Measurements from ENCODE around the gene MRPL53. TPM values are rescaled to one million over a fixed set of nuclear protein-coding genes. Genes with fewer than 3 reads are reported as not detected.
"Not testable (repeated sequence)": the region's sequence is repeated elsewhere in the genome, so short reads cannot be mapped to it uniquely, and the experiment has no call there.

Gene MRPL53
- total and polyA plus RNA-seq, 2 donors from 2014 or later, result 85.1 to 157 TPM

DNA sequence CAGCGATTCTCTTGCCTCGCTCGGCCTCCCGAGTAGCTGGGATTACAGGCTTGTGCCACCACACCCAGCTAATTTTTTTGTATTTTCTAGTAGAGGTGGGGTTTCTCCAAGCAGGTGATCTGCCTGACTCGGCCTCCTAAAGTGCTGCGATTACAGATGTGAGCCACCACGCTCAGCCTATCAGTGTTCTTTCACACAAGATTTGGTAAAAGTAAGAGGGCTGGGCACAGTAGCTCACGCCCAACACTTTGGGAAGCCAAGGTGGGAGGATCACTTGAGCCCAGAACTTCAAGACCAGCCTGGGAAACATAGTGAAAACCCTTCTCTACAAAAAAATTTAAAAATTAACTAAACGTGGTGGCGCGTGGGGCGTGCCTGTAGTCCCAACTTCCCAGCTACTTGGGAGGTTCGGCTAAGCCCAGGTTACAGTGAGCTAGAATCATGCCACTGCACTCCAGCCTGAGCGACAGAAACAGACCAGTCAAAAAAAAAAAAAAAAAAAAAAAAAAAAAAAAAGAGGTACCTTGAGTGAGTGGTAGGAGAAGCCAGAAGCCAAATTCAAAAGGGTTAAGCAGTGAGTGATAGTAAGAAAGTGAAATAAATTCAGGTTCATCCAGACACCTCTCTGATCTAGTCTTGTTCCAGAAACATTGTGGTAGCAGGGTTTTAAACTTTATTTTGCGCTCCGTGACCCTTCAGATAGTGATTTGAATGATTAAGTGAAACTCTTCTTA is 981 bp downstream of the MRPL53 start:
- Histone ChIP-seq H3K9me3 (ENCODE audit: control insufficient read depth in 2 of 3, insufficient read depth in 1 of 3, low read length in 3 of 3) (no peaks in the 10 kb centered on the region), H3K9ac (ENCODE audit: low read length in 3 of 3) (peak overlapping the region; percentile 68 to 98 (median 91)), H3K27me3 (ENCODE audit: control insufficient read depth, insufficient read depth, low read length) (no peaks in the 10 kb centered on the region), H3K4me1 (ENCODE audit: control insufficient read depth in 2 of 3, insufficient read depth in 2 of 3, low read depth in 1 of 3, low read length in 3 of 3) (peaks cover 0 to 2% (median 0%) of the 10 kb centered on the region in 3 donors), H3K4me3 (ENCODE audit: low read length in 3 of 3) (peak overlapping the region; percentile 78 to 97 (median 96)), H3K36me3 (ENCODE audit: control insufficient read depth in 2 of 3, insufficient read depth in 3 of 3, low read length in 3 of 3) (peaks cover 0 to 13% (median 9%) of the 10 kb centered on the region in 3 donors), H3K27ac (ENCODE audit: low read depth in 2 of 2, low read length in 2 of 2) (peak overlapping the region; percentile 80 to 94)
- FAIRE-seq (no peak), DNase-seq (peak in 1 of 5 donors; percentile 32)
- TF ChIP-seq, protein P1, sequence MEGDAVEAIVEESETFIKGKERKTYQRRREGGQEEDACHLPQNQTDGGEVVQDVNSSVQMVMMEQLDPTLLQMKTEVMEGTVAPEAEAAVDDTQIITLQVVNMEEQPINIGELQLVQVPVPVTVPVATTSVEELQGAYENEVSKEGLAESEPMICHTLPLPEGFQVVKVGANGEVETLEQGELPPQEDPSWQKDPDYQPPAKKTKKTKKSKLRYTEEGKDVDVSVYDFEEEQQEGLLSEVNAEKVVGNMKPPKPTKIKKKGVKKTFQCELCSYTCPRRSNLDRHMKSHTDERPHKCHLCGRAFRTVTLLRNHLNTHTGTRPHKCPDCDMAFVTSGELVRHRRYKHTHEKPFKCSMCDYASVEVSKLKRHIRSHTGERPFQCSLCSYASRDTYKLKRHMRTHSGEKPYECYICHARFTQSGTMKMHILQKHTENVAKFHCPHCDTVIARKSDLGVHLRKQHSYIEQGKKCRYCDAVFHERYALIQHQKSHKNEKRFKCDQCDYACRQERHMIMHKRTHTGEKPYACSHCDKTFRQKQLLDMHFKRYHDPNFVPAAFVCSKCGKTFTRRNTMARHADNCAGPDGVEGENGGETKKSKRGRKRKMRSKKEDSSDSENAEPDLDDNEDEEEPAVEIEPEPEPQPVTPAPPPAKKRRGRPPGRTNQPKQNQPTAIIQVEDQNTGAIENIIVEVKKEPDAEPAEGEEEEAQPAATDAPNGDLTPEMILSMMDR (IDR thresholded peaks at IDR 0.05; ENCODE audit: borderline replicate concordance, extremely low read depth, insufficient read depth), result no peak
- intact Hi-C loops (cut with DNase I), result no loop called here

DNA sequence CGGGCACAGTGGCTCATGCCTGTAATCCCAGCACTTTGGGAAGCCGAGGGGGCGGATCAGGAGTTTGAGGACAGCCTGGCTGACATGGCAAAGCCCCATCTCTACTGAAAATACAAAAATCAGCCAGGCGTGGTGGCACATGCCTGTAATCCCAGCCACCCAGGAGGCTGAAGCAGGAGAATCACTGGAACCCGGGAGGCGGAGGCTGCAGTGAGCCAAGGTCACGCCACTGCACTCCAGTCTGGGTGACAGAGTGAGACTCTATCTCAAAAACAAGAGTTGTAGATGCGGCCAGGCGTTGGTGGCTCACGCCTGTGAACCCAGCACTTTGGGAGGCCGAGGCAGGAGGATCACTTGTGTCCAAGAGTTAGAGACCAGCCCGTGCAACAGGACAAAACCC is 1.7 kb downstream of the MRPL53 start:
- peak in 1 of 5 donors; percentile 65 for DNase-seq

DNA sequence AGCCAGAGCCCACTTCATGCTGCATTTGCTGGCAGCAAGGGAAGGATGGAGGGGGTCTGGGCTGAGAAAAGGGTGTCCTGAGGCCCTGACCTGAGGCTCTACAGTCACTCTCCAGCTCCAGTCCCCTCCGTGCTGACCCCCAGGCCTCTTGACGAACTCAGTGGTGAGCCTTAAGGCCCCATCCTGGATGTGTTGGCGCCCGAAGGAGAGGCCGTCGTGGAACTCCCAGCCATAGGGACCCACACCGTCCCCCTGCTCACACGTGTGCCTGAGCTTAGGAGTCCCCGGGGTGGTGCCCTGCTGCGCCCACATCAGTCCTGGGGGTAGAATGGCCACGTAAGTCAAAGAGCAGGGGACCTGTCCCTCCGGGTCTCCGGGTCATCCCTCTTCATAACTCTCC is 8.1 kb downstream of the MRPL53 start:
- peak overlapping the region in 1 of 2 donors; percentile 17 for H3K27ac ChIP-seq (ENCODE audit: low read depth in 2 of 2, low read length in 2 of 2)

More for the DNA sequence above, 1.7 kb downstream of the MRPL53 start:
- H3K4me3 ChIP-seq (ENCODE audit: low read length in 3 of 3); H3K27me3 ChIP-seq (ENCODE audit: control insufficient read depth, insufficient read depth, low read length); H3K4me1 ChIP-seq (ENCODE audit: control insufficient read depth in 2 of 3, insufficient read depth in 2 of 3, low read depth in 1 of 3, low read length in 3 of 3); H3K9me3 ChIP-seq (ENCODE audit: control insufficient read depth in 2 of 3, insufficient read depth in 1 of 3, low read length in 3 of 3); FAIRE-seq; H3K27ac ChIP-seq (ENCODE audit: low read depth in 2 of 2, low read length in 2 of 2); H3K9ac ChIP-seq (ENCODE audit: low read length in 3 of 3); intact Hi-C loops (cut with DNase I): not testable (repeated sequence)
- H3K36me3 ChIP-seq (ENCODE audit: control insufficient read depth in 2 of 3, insufficient read depth in 3 of 3, low read length in 3 of 3), result peaks cover 0 to 13% (median 9%) of the 10 kb centered on the region in 3 donors

DNA sequence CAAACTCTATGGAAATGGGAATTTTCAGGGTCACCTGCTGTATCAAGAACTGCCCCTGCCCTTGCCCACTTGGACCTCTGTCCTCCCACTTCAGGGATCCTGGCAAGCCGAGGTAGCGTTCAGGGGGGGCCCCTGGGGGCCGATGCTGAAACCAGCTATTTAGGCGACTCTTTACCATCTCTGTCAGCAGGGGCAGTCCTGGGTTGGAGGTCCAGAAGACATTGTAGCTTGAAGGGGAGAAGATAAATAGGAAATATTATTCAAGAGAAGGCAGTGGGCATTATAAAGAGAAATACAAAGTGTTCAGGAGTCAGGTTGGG is 9.7 kb downstream of the MRPL53 start:
- Histone ChIP-seq H3K27me3 (ENCODE audit: control insufficient read depth, insufficient read depth, low read length) (no peaks in the 10 kb centered on the region), H3K27ac (ENCODE audit: low read depth in 2 of 2, low read length in 2 of 2) (no peak overlapping the region), H3K36me3 (ENCODE audit: control insufficient read depth in 2 of 3, insufficient read depth in 3 of 3, low read length in 3 of 3) (peaks cover 0 to 3% (median 0%) of the 10 kb centered on the region in 3 donors), H3K9me3 (ENCODE audit: control insufficient read depth in 2 of 3, insufficient read depth in 1 of 3, low read length in 3 of 3) (no peaks in the 10 kb centered on the region), H3K4me1 (ENCODE audit: control insufficient read depth in 2 of 3, insufficient read depth in 2 of 3, low read depth in 1 of 3, low read length in 3 of 3) (peaks cover 0 to 14% (median 7%) of the 10 kb centered on the region in 3 donors), H3K9ac (ENCODE audit: low read length in 3 of 3) (no peak overlapping the region), H3K4me3 (ENCODE audit: low read length in 3 of 3) (no peak overlapping the region)
- intact Hi-C loops (cut with DNase I), result no loop called here
- FAIRE-seq (no peak), DNase-seq (no peak)
- TF ChIP-seq, protein P1 (IDR thresholded peaks at IDR 0.05; ENCODE audit: borderline replicate concordance, extremely low read depth, insufficient read depth), result no peak

More for the DNA sequence above, 8.1 kb downstream of the MRPL53 start:
- Histone ChIP-seq H3K9me3 (ENCODE audit: control insufficient read depth in 2 of 3, insufficient read depth in 1 of 3, low read length in 3 of 3) (no peaks in the 10 kb centered on the region), H3K27me3 (ENCODE audit: control insufficient read depth, insufficient read depth, low read length) (no peaks in the 10 kb centered on the region), H3K9ac (ENCODE audit: low read length in 3 of 3) (peak overlapping the region; percentile 39 to 91 (median 80)), H3K4me1 (ENCODE audit: control insufficient read depth in 2 of 3, insufficient read depth in 2 of 3, low read depth in 1 of 3, low read length in 3 of 3) (peaks cover 0 to 7% (median 7%) of the 10 kb centered on the region in 3 donors), H3K36me3 (ENCODE audit: control insufficient read depth in 2 of 3, insufficient read depth in 3 of 3, low read length in 3 of 3) (peaks cover 0 to 3% (median 0%) of the 10 kb centered on the region in 3 donors), H3K4me3 (ENCODE audit: low read length in 3 of 3) (peak overlapping the region; percentile 68 to 92 (median 91))
- intact Hi-C loops (cut with DNase I), result no loop called here
- DNase-seq (peak in 1 of 5 donors; percentile 75), FAIRE-seq (no peak)
- TF ChIP-seq, protein P1 (IDR thresholded peaks at IDR 0.05; ENCODE audit: borderline replicate concordance, extremely low read depth, insufficient read depth), result no peak

Measured in kidney (tissue), 14 donors.